Breast epithelium (tissue), 4 donors: ENCODE results near the gene ZNF268. TPM values are rescaled to one million over a fixed set of nuclear protein-coding genes. Genes with fewer than 3 reads are reported as not detected.

Source experiments
- DNase-seq, 2 donors: peaks; one replicate each; pipeline ENCODE4 v3.0.0-alpha.2; 2019; ENCODE audit warnings: low spot score in 2 of 2
- H3K27ac ChIP-seq, 2 donors: fragments of 200-600 bp; sonication (generic) in 1 of 2; one replicate each; pipeline ENCODE4 v1.5.1; 2016 to 2019; ENCODE audit warnings: mild to moderate bottlenecking in 1 of 2
- H3K27me3 ChIP-seq, 2 donors: fragments of 200-600 bp; sonication (generic) in 1 of 2; one replicate each; pipeline versions ENCODE4 v1.5.1 to v1.6.0; 2017 to 2019; ENCODE audit warnings: control low read depth in 1 of 2, mild to moderate bottlenecking in 1 of 2
- H3K36me3 ChIP-seq: fragments of 200-600 bp; one replicate; pipeline ENCODE4 v1.5.1; 2019
- H3K4me1 ChIP-seq, 2 donors: fragments of 200-600 bp; sonication (generic); one replicate each; pipeline ENCODE4 v1.5.1; 2016 to 2019; ENCODE audit warnings: control low read depth in 1 of 2
- H3K4me3 ChIP-seq, 3 donors: fragments of 200-600 bp; sonication (generic); 1 replicate in 2 of 3; 2 replicates in 1 of 3; pipeline ENCODE4 v1.5.1; 2016 to 2019; ENCODE audit warnings: mild to moderate bottlenecking in 3 of 3, moderate library complexity in 2 of 3
- H3K9me3 ChIP-seq, 2 donors: fragments of 200-600 bp; sonication (generic) in 1 of 2; one replicate each; pipeline ENCODE4 v1.5.1; 2016 to 2019; ENCODE audit warnings: control low read depth in 1 of 2
- CTCF ChIP-seq, 3 donors: fragments of 450-650 bp; IDR thresholded peaks; one replicate each; pipeline ENCODE4 v1.5.1; 2016 to 2017; ENCODE audit warnings: antibody characterized with exemption in 3 of 3, mild to moderate bottlenecking in 3 of 3, moderate library complexity in 3 of 3
- POLR2A ChIP-seq: fragments of 450-650 bp; IDR thresholded peaks from one replicate; pipeline ENCODE4 v1.6.1; 2016; ENCODE audit warnings: antibody characterized with exemption, mild to moderate bottlenecking, moderate library complexity
- POLR2AphosphoS5 ChIP-seq, 3 donors: sonication (generic); formaldehyde crosslinking; IDR thresholded peaks; one replicate each; pipeline ENCODE4 v1.6.1; 2017; ENCODE audit warnings: antibody characterized with exemption in 3 of 3
- intact Hi-C: fragments of 100-400 bp; cut with DNase I; formaldehyde crosslinking; loops from one replicate; pipeline ENCODE4 v1.15.1; 2023; ENCODE audit warnings: low total_unique reads
- total RNA-seq, 3 donors: library from RNA; depleted of rRNA; stranded (reverse); fragments of >200 nt; gene quantifications; one replicate each; pipeline ENCODE4 v1.1.0, GENCODE V29; 2016

The ZNF268 gene
- total RNA-seq, 3 donors from 2014 or later = 15.4 to 38.2 (median 23.3) TPM

GRCh38 chr12:133172491-133172890 lies 8.8 kb upstream of the ZNF268 start:
- H3K27ac ChIP-seq = no peak overlapping the region
- H3K36me3 ChIP-seq = no peaks in the 10 kb centered on the region
- intact Hi-C loops = no loop called here
- no peaks in the 10 kb centered on the region for H3K27me3 ChIP-seq
- H3K4me3 ChIP-seq = no peak overlapping the region
- no peak for DNase-seq
- peaks cover 39 to 91% of the 10 kb centered on the region in 2 donors for H3K9me3 ChIP-seq
- TF ChIP-seq POLR2A (no peak), POLR2AphosphoS5 (IDR thresholded peaks at IDR 0.05) (no peak), CTCF (IDR thresholded peaks at IDR 0.05) (no peak)
- H3K4me1 ChIP-seq = no peaks in the 10 kb centered on the region

GRCh38 chr12:133174901-133175300 lies 6.4 kb upstream of the ZNF268 start:
- no peak for DNase-seq
- no peaks in the 10 kb centered on the region for H3K27me3 ChIP-seq
- no peaks in the 10 kb centered on the region for H3K36me3 ChIP-seq
- H3K27ac ChIP-seq = no peak overlapping the region
- H3K4me3 ChIP-seq = no peak overlapping the region
- no peaks in the 10 kb centered on the region for H3K4me1 ChIP-seq
- no peak for TF ChIP-seq CTCF (IDR thresholded peaks at IDR 0.05)
- TF ChIP-seq POLR2A = no peak
- no peak for TF ChIP-seq POLR2AphosphoS5 (IDR thresholded peaks at IDR 0.05)
- peaks cover 43 to 81% of the 10 kb centered on the region in 2 donors for H3K9me3 ChIP-seq
- intact Hi-C loops = no loop called here

GRCh38 chr12:133180669-133181068 lies 626 bp upstream of the ZNF268 start:
- peaks cover 35 to 67% of the 10 kb centered on the region in 2 donors for H3K9me3 ChIP-seq
- intact Hi-C loops = no loop called here
- peaks cover 0 to 6% of the 10 kb centered on the region in 2 donors for H3K4me1 ChIP-seq
- H3K27me3 ChIP-seq = no peaks in the 10 kb centered on the region
- no peak for DNase-seq
- no peak overlapping the region for H3K4me3 ChIP-seq
- peaks cover 2% of the 10 kb centered on the region for H3K36me3 ChIP-seq
- TF ChIP-seq CTCF (IDR thresholded peaks at IDR 0.05) (no peak), POLR2A (no peak), POLR2AphosphoS5 (IDR thresholded peaks at IDR 0.05) (no peak)
- no peak overlapping the region for H3K27ac ChIP-seq

- intact Hi-C loops = no loop called here
- H3K27ac ChIP-seq = no peak overlapping the region
- no peak overlapping the region for H3K4me3 ChIP-seq
- peaks cover 86% of the 10 kb centered on the region for H3K36me3 ChIP-seq
- peaks cover 86 to 100% of the 10 kb centered on the region in 2 donors for H3K9me3 ChIP-seq
- H3K4me1 ChIP-seq = no peaks in the 10 kb centered on the region
- TF ChIP-seq POLR2AphosphoS5 (IDR thresholded peaks at IDR 0.05) (no peak), POLR2A (no peak), CTCF (IDR thresholded peaks at IDR 0.05) (no peak)
- DNase-seq = no peak
- no peaks in the 10 kb centered on the region for H3K27me3 ChIP-seq
Measured at GRCh38 chr12:133190176-133190575, 8.9 kb downstream of the ZNF268 start.

- Histone ChIP-seq H3K27me3 (no peaks in the 10 kb centered on the region), H3K36me3 (peaks cover 72% of the 10 kb centered on the region), H3K4me3 (peak overlapping the region in 1 of 3 donors; percentile 9), H3K27ac (no peak overlapping the region), H3K4me1 (no peaks in the 10 kb centered on the region), H3K9me3 (peaks cover 84 to 92% of the 10 kb centered on the region in 2 donors)
- DNase-seq = no peak
- TF ChIP-seq CTCF (IDR thresholded peaks at IDR 0.05) = no peak
- TF ChIP-seq POLR2AphosphoS5 (IDR thresholded peaks at IDR 0.05) = no peak
- TF ChIP-seq POLR2A = no peak
- intact Hi-C loops = no loop called here
Measured at GRCh38 chr12:133192847-133193246, 11.6 kb downstream of the ZNF268 start.
